HCT116 (cell line): ENCODE data around the gene CHCHD10.

ENCODE experiments used
- ATF3 ChIP-seq: IDR thresholded peaks from 2 replicates; pipeline ENCODE4 v1.6.1; 2012
- CBX3 ChIP-seq: IDR thresholded peaks from 2 replicates; pipeline ENCODE4 v1.6.1; 2012; ENCODE audit warnings: low read depth
- CTCF ChIP-seq, 3 experiments: fragments of 200-600 bp in 1 of 3; sonication (generic) in 1 of 3; IDR thresholded peaks in 2 of 3; conservative IDR thresholded peaks in 1 of 3; 2 replicates each; pipeline ENCODE4 v1.5.1; 2012 to 2017; ENCODE audit warnings: low read depth in 2 of 3, low read length in 2 of 3, antibody characterized with exemption in 1 of 3, borderline replicate concordance in 1 of 3, control low read depth in 1 of 3, mild to moderate bottlenecking in 1 of 3, mixed read lengths in 1 of 3, mixed run types in 1 of 3, moderate library complexity in 1 of 3; ENCODE audit not compliant: insufficient read depth in 1 of 3
- EZH2 ChIP-seq: fragments of 200-600 bp; sonication (generic); IDR thresholded peaks from 2 replicates; pipeline ENCODE4 v1.6.1; 2017; ENCODE audit warnings: antibody characterized with exemption, mixed run types
- MAX ChIP-seq: IDR thresholded peaks from 2 replicates; pipeline ENCODE4 v1.6.1; 2012
- POLR2A ChIP-seq: IDR thresholded peaks from 2 replicates; pipeline ENCODE4 v1.7.0; 2011; ENCODE audit warnings: borderline replicate concordance; ENCODE audit not compliant: insufficient read depth, insufficient read length; ENCODE audit errors: extremely low read depth
- POLR2AphosphoS5 ChIP-seq: IDR thresholded peaks from 2 replicates; pipeline ENCODE4 v1.6.1; 2011; ENCODE audit warnings: mild to moderate bottlenecking, low read depth, low read length, moderate library complexity
- RAD21 ChIP-seq: IDR thresholded peaks from 2 replicates; pipeline ENCODE4 v1.6.1; 2012; ENCODE audit warnings: low read depth, mild to moderate bottlenecking
- REST ChIP-seq: IDR thresholded peaks from 2 replicates; pipeline ENCODE4 v1.6.1; 2012; ENCODE audit warnings: low read depth
- SP1 ChIP-seq: IDR thresholded peaks from 2 replicates; pipeline ENCODE4 v1.6.1; 2012; ENCODE audit warnings: low read depth
- SRF ChIP-seq: IDR thresholded peaks from 2 replicates; pipeline ENCODE4 v1.6.1; 2012; ENCODE audit warnings: low read depth
- ZFX ChIP-seq: fragments of 450-650 bp; IDR thresholded peaks from 2 replicates; pipeline ENCODE4 v1.6.1; 2017
- ZNF274 ChIP-seq: fragments of 200-500 bp; sonication (Bioruptor generic); IDR thresholded peaks from 2 replicates; pipeline ENCODE4 v1.6.1; 2014; ENCODE audit warnings: mild to moderate bottlenecking, low read depth, low read length, inconsistent platforms

GRCh38 chr22:23801238-23801821 lies 33.6 kb upstream of the CHCHD10 start:
- no peak for TF ChIP-seq POLR2AphosphoS5
- no peak for TF ChIP-seq CTCF (IDR thresholded peaks at IDR 0.05 in 2 of 3, conservative IDR thresholded peaks at IDR 0.05 in 1 of 3; ENCODE audit: borderline replicate concordance in 1 of 3, insufficient read depth in 1 of 3, low read depth in 2 of 3, low read length in 2 of 3)
- no peak for TF ChIP-seq SRF
- TF ChIP-seq SP1: no peak
- no peak for TF ChIP-seq POLR2A
- TF ChIP-seq EZH2: no peak
- no peak for TF ChIP-seq ZNF274
- no peak for TF ChIP-seq CBX3
- TF ChIP-seq RAD21: no peak
- TF ChIP-seq REST: no peak
- TF ChIP-seq MAX: no peak
- TF ChIP-seq ATF3: no peak
- TF ChIP-seq ZFX: no peak
